PC-9 (cell line): Measurements from ENCODE around the gene LIMS2. TPM values are rescaled to one million over a fixed set of nuclear protein-coding genes. Genes with fewer than 3 reads are reported as not detected.

Source experiments
- BruUV-seq: library from RNA; stranded (reverse); fragments of 400-500 nt; replicated peaks from 2 replicates; lab custom pipeline; 2021; lab: Mats Ljungman, UMichigan
- CTCF ChIA-PET: fragments of 300-600 bp; sonication (Branson Sonifier 250); formaldehyde crosslinking; loops from one replicate; lab custom pipeline; 2022; ENCODE audit warnings: antibody characterized with exemption; lab: Charles Lee
- POLR2A ChIA-PET: fragments of 300-600 bp; sonication (Branson Sonifier 250); formaldehyde crosslinking; loops from one replicate; lab custom pipeline; 2022; ENCODE audit warnings: antibody characterized with exemption; ENCODE audit not compliant: unreplicated experiment; lab: Charles Lee
- DNase-seq, 2 experiments: peaks; one replicate each; pipeline versions ENCODE4 v3.0.0 to v3.0.0-alpha.2; 2015 to 2022; ENCODE audit warnings: mixed read lengths in 1 of 2
- H2AFZ ChIP-seq: fragments of 200-600 bp; sonication (generic); 2 replicates; pipeline ENCODE4 v1.8.1; 2017; ENCODE audit warnings: antibody characterized with exemption
- H3F3A ChIP-seq: fragments of 200-600 bp; sonication (generic); 2 replicates; pipeline ENCODE4 v1.8.1; 2017; ENCODE audit warnings: antibody characterized with exemption, mild to moderate bottlenecking, low read depth; ENCODE audit not compliant: insufficient read depth
- H3K27ac ChIP-seq: fragments of 200-600 bp; sonication (generic); 2 replicates; pipeline ENCODE4 v1.6.1; 2016; ENCODE audit warnings: mixed run types
- H3K27me3 ChIP-seq: fragments of 200-600 bp; sonication (generic); 2 replicates; pipeline ENCODE4 v1.6.1; 2016; ENCODE audit warnings: low read depth, mixed run types; ENCODE audit not compliant: insufficient read depth
- H3K36me3 ChIP-seq: fragments of 200-600 bp; sonication (generic); 2 replicates; pipeline ENCODE4 v1.6.1; 2016; ENCODE audit warnings: low read depth, mixed run types
- H3K4me1 ChIP-seq: fragments of 200-600 bp; sonication (generic); replicated peaks from 2 replicates; pipeline ENCODE4 v1.6.1; 2016; ENCODE audit warnings: mixed run types; ENCODE audit not compliant: insufficient read depth
- H3K4me2 ChIP-seq: fragments of 200-600 bp; sonication (generic); 2 replicates; pipeline ENCODE4 v1.6.1; 2017; ENCODE audit warnings: mixed run types
- H3K4me3 ChIP-seq: fragments of 200-600 bp; sonication (generic); 2 replicates; pipeline ENCODE4 v1.6.1; 2016; ENCODE audit warnings: mixed run types
- H3K79me2 ChIP-seq: fragments of 200-600 bp; sonication (generic); 2 replicates; pipeline ENCODE4 v1.6.1; 2017; ENCODE audit warnings: low read depth, mixed run types
- H3K9me2 ChIP-seq: fragments of 200-600 bp; sonication (generic); 2 replicates; pipeline ENCODE4 v1.8.1; 2017; ENCODE audit warnings: mild to moderate bottlenecking; ENCODE audit not compliant: insufficient read depth
- H3K9me3 ChIP-seq: fragments of 200-600 bp; sonication (generic); 2 replicates; pipeline ENCODE4 v1.8.1; 2016; ENCODE audit warnings: low read depth; ENCODE audit not compliant: insufficient read depth
- H4K20me1 ChIP-seq: fragments of 200-600 bp; sonication (generic); 2 replicates; pipeline ENCODE4 v1.8.1; 2017; ENCODE audit not compliant: insufficient read depth
- CTCF ChIP-seq: fragments of 200-600 bp; sonication (generic); conservative IDR thresholded peaks from 2 replicates; pipeline ENCODE4 v1.6.1; 2017; ENCODE audit warnings: mixed run types, antibody characterized with exemption, mild to moderate bottlenecking, moderate library complexity
- EZH2 ChIP-seq: fragments of 200-600 bp; sonication (generic); IDR thresholded peaks from 2 replicates; pipeline ENCODE4 v1.8.0; 2017; ENCODE audit warnings: antibody characterized with exemption, low read depth
- intact Hi-C: fragments of 100-400 bp; cut with micrococcal nuclease; formaldehyde crosslinking; loops from one replicate; pipeline ENCODE4 v1.10.0; 2022; ENCODE audit not compliant: unreplicated experiment
- total RNA-seq: library from RNA; stranded (reverse); gene quantifications from 2 replicates; pipeline ENCODE4 v1.2.3, GENCODE V29; 2021

The LIMS2 gene
- total RNA-seq, 1 experiment from 2014 or later, result 1.4 TPM

DNA sequence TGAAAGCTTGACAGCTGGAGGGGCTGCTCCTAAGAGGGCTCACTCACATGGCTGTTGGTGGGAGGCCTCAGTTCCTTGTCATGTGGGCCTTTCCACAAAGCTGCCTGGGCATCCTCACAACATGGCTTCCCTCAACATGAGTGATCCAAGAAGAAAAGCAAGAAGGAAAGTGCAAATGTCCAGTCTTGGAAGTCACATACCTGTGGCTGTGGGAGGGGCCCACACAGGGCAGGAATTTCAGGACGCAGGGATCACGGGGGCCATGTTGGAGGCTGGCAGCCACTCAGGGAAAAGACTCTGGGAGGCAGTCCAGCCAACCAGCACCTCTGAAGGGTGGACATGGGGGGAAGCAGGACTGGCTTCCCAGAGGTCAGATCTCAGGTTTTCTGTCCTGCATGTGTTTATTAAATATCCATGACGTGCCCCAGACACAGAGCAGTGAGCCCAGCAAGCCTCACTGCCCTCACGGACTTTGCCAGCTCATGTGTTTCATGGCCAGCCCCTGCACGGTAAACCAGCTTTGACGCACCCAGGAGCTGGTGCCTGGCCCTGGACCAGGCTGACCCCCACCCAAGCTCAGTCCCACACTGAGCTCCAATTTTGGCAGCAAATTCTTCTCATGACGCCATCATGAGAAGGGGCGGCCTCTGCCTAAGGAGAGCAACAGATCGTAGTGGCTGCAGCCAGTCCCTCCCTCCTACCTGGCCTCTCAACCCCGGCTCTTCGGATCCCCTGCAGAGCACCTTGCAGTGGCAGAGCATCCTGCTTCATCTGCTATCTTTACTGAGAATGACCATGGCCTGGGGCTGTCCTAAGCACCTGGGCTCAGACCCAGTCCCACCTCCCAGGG lies 64.0 kb downstream of the LIMS2 start:
- H3K4me1 ChIP-seq, result no peaks in the 10 kb centered on the region
- peaks cover 8% of the 10 kb centered on the region for H3K9me3 ChIP-seq
- intact Hi-C loops, result no loop called here
- TF ChIP-seq CTCF, result no peak
- no peak for TF ChIP-seq EZH2
- no peak overlapping the region for H3K27ac ChIP-seq
- no peak for DNase-seq
- no peaks in the 10 kb centered on the region for H4K20me1 ChIP-seq
- no peak overlapping the region for H3K4me3 ChIP-seq
- BruUV-seq, result no TSS peak
- ChIA-PET CTCF (interaction anchor here (0.6 kb wide), 1 partner anchor 609 kb away, joined by 3 read pairs; no protein-coding TSS in a partner anchor), POLR2A (interaction anchor here (0.6 kb wide), 1 partner anchor 89 kb away, joined by 7 read pairs; no protein-coding TSS in a partner anchor)
- H3K4me2 ChIP-seq, result no peak overlapping the region
- peaks cover 89% of the 10 kb centered on the region for H3K27me3 ChIP-seq
- H3K79me2 ChIP-seq, result no peaks in the 10 kb centered on the region
- H3K9me2 ChIP-seq, result no peaks in the 10 kb centered on the region
- no peaks in the 10 kb centered on the region for H3K36me3 ChIP-seq
- H3F3A ChIP-seq, result no peaks in the 10 kb centered on the region
- H2AFZ ChIP-seq, result no peak overlapping the region

- DNase-seq, result no peak
- no peaks in the 10 kb centered on the region for H4K20me1 ChIP-seq
- CTCF ChIA-PET, result no interaction called here
- no peak overlapping the region for H3K27ac ChIP-seq
- H3K9me2 ChIP-seq, result no peaks in the 10 kb centered on the region
- intact Hi-C loops, result no loop called here
- H3K4me1 ChIP-seq, result no peaks in the 10 kb centered on the region
- H2AFZ ChIP-seq, result no peak overlapping the region
- H3K9me3 ChIP-seq, result peaks cover 8% of the 10 kb centered on the region
- no peaks in the 10 kb centered on the region for H3K79me2 ChIP-seq
- no peaks in the 10 kb centered on the region for H3K36me3 ChIP-seq
- BruUV-seq, result no TSS peak
- peaks cover 85% of the 10 kb centered on the region for H3K27me3 ChIP-seq
- POLR2A ChIA-PET, result interaction anchor here (0.6 kb wide), 1 partner anchor 90 kb away, joined by 7 read pairs; no protein-coding TSS in a partner anchor
- H3F3A ChIP-seq, result no peaks in the 10 kb centered on the region
- H3K4me2 ChIP-seq, result no peak overlapping the region
- TF ChIP-seq CTCF (no peak), EZH2 (no peak)
- H3K4me3 ChIP-seq, result no peak overlapping the region
Observed at GRCh38 chr2:127610561-127610960, 64.8 kb downstream of the LIMS2 start.

- H3F3A ChIP-seq, result no peaks in the 10 kb centered on the region
- no peaks in the 10 kb centered on the region for H3K36me3 ChIP-seq
- intact Hi-C loops, result no loop called here
- no peak overlapping the region for H3K27ac ChIP-seq
- CTCF ChIA-PET, result no interaction called here
- no peaks in the 10 kb centered on the region for H3K79me2 ChIP-seq
- DNase-seq, result no peak
- H4K20me1 ChIP-seq, result no peaks in the 10 kb centered on the region
- no peak for TF ChIP-seq CTCF
- H3K27me3 ChIP-seq, result peaks cover 79% of the 10 kb centered on the region
- POLR2A ChIA-PET, result no interaction called here
- H3K4me3 ChIP-seq, result no peak overlapping the region
- H3K9me2 ChIP-seq, result no peaks in the 10 kb centered on the region
- no peaks in the 10 kb centered on the region for H3K4me1 ChIP-seq
- BruUV-seq, result no TSS peak
- H3K9me3 ChIP-seq, result peaks cover 8% of the 10 kb centered on the region
- no peak overlapping the region for H3K4me2 ChIP-seq
- H2AFZ ChIP-seq, result no peak overlapping the region
Observed at GRCh38 chr2:127609818-127610217, 65.5 kb downstream of the LIMS2 start.
